NCI-H510A (cell line): ENCODE data around the gene ASTN2.
"Not testable (repeated sequence)": the region's sequence is repeated elsewhere in the genome, so short reads cannot be mapped to it uniquely, and the experiment has no call there.

Experiments used
- DNase-seq: peaks from one replicate; lab custom pipeline; 2025; lab: John Stamatoyannopoulos, UW

Gene ASTN2

GRCh38 chr9:116700882-116701865 lies 713.7 kb downstream of the ASTN2 start:
- DNase-seq = peak; percentile 10

- DNase-seq = no peak
These were observed 714.6 kb downstream of the ASTN2 start for GRCh38 chr9:116700279-116700678.

- DNase-seq = no peak
These were observed 717.0 kb downstream of the ASTN2 start for GRCh38 chr9:116697887-116698286.

- no peak for DNase-seq
These were observed 717.5 kb downstream of the ASTN2 start for GRCh38 chr9:116697362-116697761.

DNA sequence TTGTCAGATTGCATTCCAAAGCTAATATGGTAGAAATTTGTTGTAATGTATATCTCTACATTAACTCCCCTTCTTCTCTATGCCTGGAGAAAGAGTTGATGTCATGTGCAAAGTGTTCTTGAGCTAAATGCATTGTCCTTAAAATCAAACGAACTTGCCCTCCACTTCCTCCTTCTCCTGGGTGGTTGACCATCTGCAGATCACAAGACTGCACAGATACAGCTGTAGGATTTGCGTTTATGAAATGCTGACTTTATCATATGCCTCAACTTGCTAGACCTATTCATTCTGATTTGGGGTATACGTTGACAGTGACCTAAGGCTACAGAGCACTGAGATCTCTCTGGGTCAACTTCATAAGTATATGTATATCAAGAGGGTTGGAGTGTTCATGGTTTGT lies 719.4 kb downstream of the ASTN2 start:
- DNase-seq = no peak

DNA sequence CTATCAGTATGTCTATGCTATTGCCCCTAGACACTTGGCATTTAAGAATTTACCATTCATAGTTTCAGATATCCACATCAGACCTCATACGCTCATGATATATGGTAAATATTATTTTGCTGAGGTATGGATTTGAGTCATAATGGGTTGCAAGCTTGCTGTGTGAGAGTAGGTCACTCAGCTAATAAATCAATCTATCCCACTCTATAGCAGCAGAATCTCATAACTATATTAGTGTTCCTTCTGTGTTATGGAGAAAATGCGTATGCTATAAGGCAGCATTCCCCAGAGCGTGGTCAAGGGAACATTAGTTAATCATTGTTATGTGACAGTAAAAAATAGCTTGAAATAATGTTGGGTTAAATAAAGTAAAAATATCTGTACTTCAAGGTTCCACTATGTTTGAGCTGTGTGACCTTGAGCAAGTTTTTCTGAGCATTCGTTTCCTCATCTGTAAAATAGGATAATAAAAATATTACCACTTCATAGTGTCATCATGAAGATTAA lies 720.0 kb downstream of the ASTN2 start:
- DNase-seq = no peak

DNA sequence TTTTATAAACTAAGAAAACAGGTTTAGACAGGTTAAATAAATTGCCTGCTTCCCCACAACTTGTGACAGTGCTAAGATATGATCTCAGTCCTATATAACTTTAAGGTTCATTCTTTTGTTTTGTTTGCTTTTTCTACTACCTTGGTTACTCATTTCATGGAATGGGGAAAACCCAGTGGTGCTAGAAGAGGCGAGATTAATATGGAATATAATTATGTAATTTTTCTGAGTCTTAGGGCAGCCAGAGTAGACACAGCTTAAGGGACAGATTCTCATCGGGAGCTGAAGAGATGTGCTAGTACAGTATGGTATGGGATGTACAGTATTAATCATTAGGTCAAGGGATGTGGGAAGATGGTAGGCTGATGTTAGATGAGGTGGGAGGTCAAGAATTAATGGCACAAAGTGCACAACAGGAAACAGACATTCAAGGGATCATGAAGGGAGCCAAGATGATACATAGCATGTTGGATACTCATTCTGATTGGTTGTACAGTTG lies 721.6 kb downstream of the ASTN2 start:
- no peak for DNase-seq

- DNase-seq = no peak
These were observed 722.2 kb downstream of the ASTN2 start for GRCh38 chr9:116692616-116693015.

GRCh38 chr9:116691607-116692006 lies 723.2 kb downstream of the ASTN2 start:
- DNase-seq = no peak

- DNase-seq = not testable (repeated sequence)
These were observed 724.1 kb downstream of the ASTN2 start for GRCh38 chr9:116690805-116691204.

DNA sequence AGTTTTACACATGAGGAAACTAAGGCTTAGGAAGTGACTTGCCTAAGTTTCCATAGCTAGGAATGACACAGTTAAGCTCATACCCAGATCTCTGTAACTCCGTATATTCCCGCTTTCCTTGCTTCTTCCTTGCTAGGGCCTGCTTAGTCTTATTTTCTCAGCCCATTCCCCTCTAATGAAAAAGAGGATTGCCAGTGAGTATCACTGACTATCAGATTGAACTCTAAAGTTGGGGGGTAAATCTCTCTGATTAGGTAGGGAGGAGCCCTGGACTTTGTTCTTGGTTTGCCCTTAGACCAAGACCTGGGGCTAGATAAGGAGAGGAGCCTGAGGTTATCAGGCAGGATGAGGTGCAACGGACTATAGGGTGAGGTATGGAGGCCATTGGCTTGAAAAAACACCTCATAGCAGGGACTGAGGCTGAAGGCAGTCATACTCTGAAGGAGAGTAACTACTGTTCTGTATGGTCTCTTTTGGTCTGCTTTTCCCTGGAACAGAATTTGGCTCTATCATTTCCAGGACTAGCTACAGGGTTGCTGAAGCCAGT lies 725.3 kb downstream of the ASTN2 start:
- DNase-seq = no peak

GRCh38 chr9:116688806-116689485 lies 725.9 kb downstream of the ASTN2 start:
- DNase-seq = no peak

GRCh38 chr9:116687754-116688135 lies 727.1 kb downstream of the ASTN2 start:
- no peak for DNase-seq

- DNase-seq = peak; percentile 87
These were observed 727.6 kb downstream of the ASTN2 start, which contains the start of gene TRIM32 for GRCh38 chr9:116687074-116687753. TRIM32 (plus strand) TSS chr9:116687305; CDS start chr9:116697743, 10,438 bp downstream.

- no peak for DNase-seq
These were observed 728.2 kb downstream of the ASTN2 start for GRCh38 chr9:116686693-116687073.

GRCh38 chr9:116686135-116686534 lies 728.7 kb downstream of the ASTN2 start:
- DNase-seq = no peak

DNA sequence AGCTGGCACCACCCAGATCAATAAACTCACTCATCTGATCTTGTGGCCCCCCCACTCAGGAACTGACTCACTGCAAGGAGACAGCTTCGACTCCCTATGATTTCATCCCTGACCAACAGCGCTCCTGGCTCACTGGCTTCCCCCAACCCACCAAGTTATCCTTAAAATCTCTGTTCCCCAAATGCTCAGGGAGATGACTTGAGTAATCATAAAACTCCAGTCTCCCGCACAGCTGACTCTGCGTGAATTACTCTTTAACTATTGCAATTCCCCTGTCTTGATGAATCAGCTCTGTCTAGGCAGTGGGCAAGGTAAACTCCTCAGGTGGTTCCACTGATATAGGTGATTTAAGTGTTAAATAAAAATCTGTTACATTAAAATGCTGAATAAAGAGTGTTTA lies 729.7 kb downstream of the ASTN2 start:
- no peak for DNase-seq

DNA sequence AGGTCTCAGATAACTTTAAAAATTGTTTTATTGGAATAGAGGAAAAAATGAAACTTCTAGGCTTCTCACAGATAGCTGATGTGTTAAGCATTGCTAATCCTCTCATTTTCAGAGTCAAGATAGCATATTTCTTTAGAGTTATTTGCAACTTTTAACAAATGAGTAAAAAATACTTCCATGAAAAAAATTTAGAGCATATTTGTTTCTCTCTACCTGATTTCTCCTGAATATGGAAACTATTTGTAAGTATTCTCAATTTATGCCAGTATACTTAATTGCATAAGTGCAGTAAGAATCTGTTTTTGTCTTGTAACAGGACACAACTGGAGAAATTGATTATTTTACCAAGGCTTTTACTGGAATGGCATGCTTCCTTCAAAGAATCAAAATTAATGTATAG lies 731.3 kb downstream of the ASTN2 start:
- DNase-seq = no peak

DNA sequence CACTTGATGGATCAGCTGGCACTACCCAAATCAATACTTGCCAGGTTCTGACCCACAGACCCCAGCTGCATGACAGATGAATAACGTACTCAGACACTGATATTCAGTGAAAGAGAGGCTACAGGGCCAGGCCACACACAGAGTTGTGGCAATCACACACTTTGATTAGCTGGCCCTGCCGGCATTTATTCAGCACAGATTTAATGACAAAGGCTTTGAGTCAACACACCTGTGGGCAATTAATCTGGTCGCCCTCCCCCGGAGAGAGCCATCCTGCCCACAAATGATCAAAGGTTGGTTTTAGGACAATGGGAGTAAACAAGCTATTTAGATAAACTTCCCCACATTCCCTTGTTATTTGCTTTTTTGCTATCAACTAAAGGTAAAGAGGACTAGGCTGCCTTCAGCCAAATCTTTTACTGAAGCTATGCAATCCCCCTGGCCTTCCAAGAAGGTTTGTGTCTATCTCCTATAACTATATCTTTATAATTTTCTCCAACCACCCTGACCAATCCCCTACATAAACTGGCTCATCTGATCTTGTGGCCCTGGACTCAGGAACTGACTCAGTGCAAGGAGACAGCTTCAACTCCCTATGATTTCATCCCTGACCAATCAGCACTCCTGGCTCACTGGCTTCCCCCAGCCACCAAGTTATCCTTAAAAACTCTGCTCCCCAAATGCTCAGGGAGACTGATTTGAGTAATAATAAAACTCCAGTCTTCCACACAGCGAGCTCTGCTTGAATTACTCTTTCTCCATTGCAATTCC lies 740.5 kb downstream of the ASTN2 start:
- DNase-seq = no peak

DNA sequence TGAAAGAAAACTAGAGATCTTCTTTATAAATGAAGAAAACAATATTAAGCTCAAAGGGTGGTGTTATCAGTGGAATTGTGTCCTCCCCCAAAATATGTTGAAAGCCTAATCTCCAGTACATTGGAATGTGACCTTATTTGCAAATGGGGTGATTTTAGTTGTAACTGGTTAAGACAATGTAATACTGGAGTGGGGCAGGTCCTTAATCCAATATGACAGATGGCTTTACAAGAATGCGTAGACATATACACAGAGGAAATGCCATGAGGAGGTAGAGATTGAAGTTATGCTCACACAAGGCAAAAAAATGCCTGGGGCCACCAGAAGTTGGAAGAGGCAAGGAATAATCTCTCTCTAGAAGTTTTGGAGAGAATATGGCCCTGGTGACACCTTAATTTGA lies 741.5 kb downstream of the ASTN2 start:
- DNase-seq = no peak

- DNase-seq = no peak
These were observed 743.3 kb downstream of the ASTN2 start for GRCh38 chr9:116671605-116672004.
